ENCODE measurements around the gene ADAMTS2. TPM values are rescaled to one million over a fixed set of nuclear protein-coding genes. Genes with fewer than 3 reads are reported as not detected.

The ADAMTS2 gene
- total and polyA plus RNA-seq, 2 donors (not counting 3 experiments of a cell fraction or from before 2014, with no cell fraction given) = not detected

- ChIA-PET CTCF (no interaction called here), POLR2A (no interaction called here)
- Histone ChIP-seq H4K20me1 (replicated peaks; ENCODE audit: control insufficient read depth, extremely low read depth, insufficient read depth, low read length) (no peaks in the 10 kb centered on the region), H3K4me3 (replicated peaks in 1 of 3; ENCODE audit: insufficient read depth in 1 of 3, low read depth in 1 of 3, low read length in 3 of 3) (no peak overlapping the region), H3K79me2 (ENCODE audit: control insufficient read depth, insufficient read depth, low read length) (no peaks in the 10 kb centered on the region), H3K9ac (replicated peaks; ENCODE audit: extremely low read depth, insufficient read depth, low read length) (no peak overlapping the region), H3K27me3 (ENCODE audit: control insufficient read depth in 2 of 2, insufficient read depth in 2 of 2, low read length in 2 of 2) (no peaks in the 10 kb centered on the region), H3K27ac (ENCODE audit: insufficient read depth, low read depth, low read length) (no peak overlapping the region), H3K4me2 (ENCODE audit: insufficient read depth, low read length) (no peak overlapping the region), H2AFZ (ENCODE audit: low read depth, low read length) (no peak overlapping the region), H3K36me3 (ENCODE audit: control insufficient read depth in 2 of 2, extremely low read depth in 1 of 2, insufficient read depth in 2 of 2, low read length in 2 of 2) (no peaks in the 10 kb centered on the region), H3K4me1 (ENCODE audit: control insufficient read depth, extremely low read depth, insufficient read depth, low read length) (no peaks in the 10 kb centered on the region), H3K9me3 (replicated peaks; ENCODE audit: control insufficient read depth, insufficient read depth, low read length) (peaks cover 7% of the 10 kb centered on the region), H3K9me1 (replicated peaks; ENCODE audit: control insufficient read depth, extremely low read depth, insufficient read depth, low read length) (no peaks in the 10 kb centered on the region)
- intact Hi-C loops (cut with micrococcal nuclease) = no loop called here
- FAIRE-seq (no peak), DNase-seq (ENCODE audit: low read depth, low spot score) (no peak)
- TF ChIP-seq POLR2A (IDR thresholded peaks at IDR 0.05; ENCODE audit: low read depth, low read length) (no peak), MAX (IDR thresholded peaks at IDR 0.05; ENCODE audit: insufficient read depth, insufficient read length) (no peak), POLR2AphosphoS5 (IDR thresholded peaks at IDR 0.05; ENCODE audit: insufficient read depth, low read depth, low read length) (no peak), JUN (IDR thresholded peaks at IDR 0.05; ENCODE audit: borderline replicate concordance, insufficient read depth, insufficient read length, low read depth) (no peak), CTCF (IDR thresholded peaks at IDR 0.05; ENCODE audit: extremely low read depth in 1 of 2, insufficient read depth in 1 of 2, low read depth in 1 of 2, low read length in 2 of 2) (no peak), FOS (IDR thresholded peaks at IDR 0.05; ENCODE audit: borderline replicate concordance, insufficient read depth, low read length) (no peak), MYC (IDR thresholded peaks at IDR 0.05; ENCODE audit: low read depth, low read length) (no peak), EZH2 (IDR thresholded peaks at IDR 0.05; ENCODE audit: borderline replicate concordance, low read depth, low read length, severe bottlenecking) (no peak), GATA2 (IDR thresholded peaks at IDR 0.05; ENCODE audit: insufficient read depth, insufficient read length, low read depth, low read length) (no peak)
- BruUV-seq (replicated peaks) = no TSS peak
- dilution Hi-C loops (cut with MboI; ENCODE audit: extremely low pct_ligation_motif_present, low sequenced_read_pairs) = no loop called here
Observed at GRCh38 chr5:179223961-179224360, 121.3 kb downstream of the ADAMTS2 start.
